ENCODE results near the gene CARD10.
"Not testable (repeated sequence)": the region's sequence is repeated elsewhere in the genome, so short reads cannot be mapped to it uniquely, and the experiment has no call there.

The CARD10 gene

GRCh38 chr22:37527081-37527752 is 8.0 kb upstream of the CARD10 start:
- in situ Hi-C loops (cut with MboI; ENCODE audit: low sequenced_read_pairs) = not testable (repeated sequence)

- in situ Hi-C loops (cut with MboI; ENCODE audit: low sequenced_read_pairs) = no loop called here
These were observed 7.2 kb upstream of the CARD10 start for GRCh38 chr22:37526376-37526775.

- in situ Hi-C loops (cut with MboI; ENCODE audit: low sequenced_read_pairs) = no loop called here
These were observed 6.6 kb upstream of the CARD10 start for GRCh38 chr22:37525746-37526350.

DNA sequence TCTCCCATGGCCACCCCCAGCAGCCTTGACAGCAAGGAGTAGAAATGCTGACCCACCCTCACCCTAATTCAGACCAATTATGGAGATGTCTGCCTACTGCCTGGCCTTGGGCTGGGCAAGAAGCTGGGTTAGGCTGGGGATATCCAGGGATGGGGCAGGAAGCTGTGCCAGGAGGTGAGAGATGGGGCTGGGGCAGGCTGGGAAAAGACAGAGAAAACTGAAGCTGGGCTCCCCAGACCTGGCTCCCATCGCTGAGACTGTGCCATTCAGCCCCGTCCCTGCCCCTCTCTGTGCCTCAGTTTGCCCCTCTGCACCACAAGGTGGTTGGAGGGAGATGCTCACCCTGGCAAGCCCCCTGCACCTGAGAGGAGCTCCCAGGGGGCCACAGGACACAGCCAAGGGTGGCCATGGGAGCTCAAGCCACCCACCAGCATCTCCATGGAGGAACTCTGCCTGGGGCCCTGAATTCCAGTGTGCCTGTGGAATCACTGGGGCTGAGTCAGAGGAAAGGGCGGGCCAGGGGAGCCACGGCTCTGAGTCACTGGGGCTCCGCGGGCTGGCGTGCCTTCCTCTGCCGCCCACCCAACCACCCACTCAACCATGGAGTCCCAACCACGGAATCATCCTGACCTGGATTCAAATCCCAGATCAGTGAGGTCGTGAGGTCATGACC is 6.0 kb upstream of the CARD10 start:
- in situ Hi-C loops (cut with MboI; ENCODE audit: low sequenced_read_pairs) = no loop called here

DNA sequence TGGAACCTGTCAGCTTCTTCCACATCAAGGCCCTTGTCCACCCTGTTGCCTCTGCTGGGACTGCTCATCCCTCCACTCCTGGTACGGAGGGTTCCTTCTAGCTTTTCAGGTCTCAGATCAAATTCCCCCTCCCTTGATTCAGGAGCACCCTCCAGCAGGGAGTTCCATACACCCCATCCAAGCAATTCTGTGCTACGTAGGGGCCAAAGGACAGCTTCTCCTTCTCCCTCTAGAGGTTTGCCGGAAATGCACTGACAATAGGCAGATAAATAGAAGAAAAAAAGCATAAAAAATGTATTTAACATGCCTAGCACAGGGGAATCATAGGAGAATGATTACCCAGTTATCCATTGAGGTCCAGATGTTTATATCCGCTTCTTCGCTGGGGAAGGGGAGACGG is 3.3 kb upstream of the CARD10 start:
- in situ Hi-C loops (cut with MboI; ENCODE audit: low sequenced_read_pairs) = no loop called here

GRCh38 chr22:37521236-37521739 is 2.1 kb upstream of the CARD10 start:
- in situ Hi-C loops (cut with MboI; ENCODE audit: low sequenced_read_pairs) = no loop called here

DNA sequence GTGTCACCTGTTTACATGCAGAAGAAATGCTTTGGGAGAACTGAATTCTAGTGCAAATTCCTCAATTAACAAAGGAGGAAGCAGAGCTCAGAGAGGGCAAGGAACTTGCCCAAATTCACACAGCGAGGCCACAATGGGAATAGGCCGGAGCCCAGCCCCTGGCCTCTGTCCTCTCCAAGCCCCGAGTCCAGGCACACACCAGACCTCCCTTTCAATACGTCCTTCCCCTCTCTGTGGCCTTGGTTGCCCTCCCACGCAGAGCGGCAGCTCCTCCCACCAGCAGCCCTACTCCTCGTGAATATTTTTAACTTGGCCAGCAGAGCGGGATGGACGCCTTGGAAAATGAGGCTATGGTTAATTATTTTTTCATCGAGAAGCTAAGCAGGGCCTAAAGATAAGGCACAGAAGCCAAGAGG is 1.6 kb upstream of the CARD10 start:
- in situ Hi-C loops (cut with MboI; ENCODE audit: low sequenced_read_pairs) = no loop called here

DNA sequence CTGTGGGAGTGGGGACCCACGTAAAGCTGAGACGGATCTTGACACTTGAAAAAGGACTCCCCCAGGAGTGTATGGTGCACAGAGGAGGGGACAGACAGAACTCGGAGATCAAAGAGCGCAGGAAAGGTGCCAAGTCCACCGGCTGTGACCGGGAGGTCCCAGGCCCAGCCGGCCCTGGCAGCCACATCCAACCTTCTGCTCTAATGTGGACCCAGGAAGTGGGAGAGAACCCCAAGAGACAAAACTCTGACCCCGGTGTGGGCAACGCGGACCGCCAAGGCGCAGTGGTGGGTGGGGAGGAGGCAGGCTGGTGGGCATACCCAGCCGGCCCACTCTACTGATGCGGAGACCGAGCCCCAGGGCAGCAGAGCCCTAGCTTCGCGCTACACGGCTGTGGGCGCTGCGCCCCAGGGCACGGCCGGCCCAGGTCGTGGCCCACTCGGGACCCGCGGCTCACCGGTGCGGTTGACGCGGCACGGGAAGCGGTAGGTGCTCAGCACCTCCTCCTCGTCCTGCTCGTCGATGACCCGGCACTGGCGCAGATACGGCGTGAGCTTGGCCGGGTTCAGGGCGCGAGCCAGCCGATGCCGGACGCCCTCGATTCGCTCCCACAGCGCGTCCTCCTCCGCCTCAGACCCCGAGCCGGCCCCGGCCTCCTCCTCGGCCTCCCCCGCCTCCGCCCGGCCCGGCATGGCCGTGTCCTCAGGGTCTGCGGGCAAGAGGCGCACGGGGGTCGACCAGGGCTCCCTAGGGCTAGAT is 527 bp downstream of the CARD10 start:
- in situ Hi-C loops (cut with MboI; ENCODE audit: low sequenced_read_pairs) = no loop called here

DNA sequence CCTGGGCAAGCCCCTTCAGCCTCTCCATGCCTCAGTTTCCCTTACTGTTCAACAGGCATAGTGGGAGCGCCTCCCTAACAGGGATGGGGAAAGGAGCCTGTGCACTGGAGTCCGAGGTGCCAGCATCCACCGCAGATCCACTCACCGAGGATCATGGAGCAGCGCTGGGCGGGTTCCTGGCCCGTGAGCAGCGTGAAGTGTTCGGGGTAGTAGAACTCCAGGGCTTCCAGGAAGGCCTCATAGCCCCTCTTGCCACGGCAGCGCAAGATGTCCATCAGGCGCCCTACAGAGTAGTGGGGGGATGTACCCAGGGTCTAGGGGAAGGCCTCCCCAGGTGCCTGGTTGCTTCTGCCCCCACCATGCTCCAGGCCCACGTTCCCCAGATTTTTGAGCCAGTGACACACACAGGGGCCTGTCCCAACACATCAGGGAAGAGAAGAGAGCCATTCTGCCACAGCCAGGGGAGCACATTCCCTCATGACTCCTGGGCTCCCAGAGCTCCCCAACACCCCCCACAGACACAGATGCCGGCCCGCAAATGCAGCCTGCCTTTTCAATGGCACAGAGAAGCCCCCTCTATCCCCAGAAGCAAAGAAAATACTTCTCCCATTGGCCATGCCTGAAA is 1.3 kb downstream of the CARD10 start:
- in situ Hi-C loops (cut with MboI; ENCODE audit: low sequenced_read_pairs) = no loop called here

- in situ Hi-C loops (cut with MboI; ENCODE audit: low sequenced_read_pairs) = no loop called here
These were observed 2.8 kb downstream of the CARD10 start for GRCh38 chr22:37516456-37516855.

GRCh38 chr22:37515901-37516300 is 3.3 kb downstream of the CARD10 start:
- in situ Hi-C loops (cut with MboI; ENCODE audit: low sequenced_read_pairs) = no loop called here

- in situ Hi-C loops (cut with MboI; ENCODE audit: low sequenced_read_pairs) = no loop called here
These were observed 4.6 kb downstream of the CARD10 start for GRCh38 chr22:37514526-37515051.

DNA sequence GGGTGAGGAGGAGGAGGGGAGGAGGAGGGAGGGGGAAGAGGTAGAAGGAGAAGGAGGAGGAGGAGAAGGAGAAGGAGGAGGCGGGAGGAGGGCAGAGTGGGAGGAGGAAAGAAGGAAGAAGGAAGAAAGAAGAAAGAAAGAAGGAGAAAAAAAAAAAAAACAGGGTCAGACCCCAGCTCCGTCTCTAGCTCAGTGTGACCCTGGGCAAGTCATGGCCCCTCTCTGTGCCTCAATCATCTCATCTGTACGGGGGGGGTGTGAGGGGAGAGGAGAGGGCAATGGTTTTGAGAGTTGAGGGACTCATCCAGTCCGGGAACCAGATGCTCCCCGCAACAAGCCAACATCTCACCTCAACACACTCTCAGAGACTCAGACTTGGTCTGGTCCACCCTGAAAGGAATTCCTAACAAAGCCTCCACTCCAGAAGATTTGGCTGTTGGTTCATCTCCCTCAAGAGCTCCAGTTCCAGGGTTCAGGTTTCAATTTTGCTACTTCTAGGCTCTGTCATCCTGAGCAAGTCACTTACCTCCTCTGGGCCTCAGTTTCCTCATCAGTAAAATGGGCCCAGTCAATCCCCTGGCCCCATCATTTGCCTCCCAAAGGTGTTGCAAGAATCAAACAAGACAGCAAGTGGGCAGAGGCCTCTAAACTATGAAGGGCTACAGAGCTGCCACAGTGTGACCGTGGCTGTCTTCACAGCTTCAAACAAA is 7.7 kb downstream of the CARD10 start:
- in situ Hi-C loops (cut with MboI; ENCODE audit: low sequenced_read_pairs) = no loop called here

GRCh38 chr22:37510091-37510490 is 9.1 kb downstream of the CARD10 start:
- in situ Hi-C loops (cut with MboI; ENCODE audit: low sequenced_read_pairs) = no loop called here

- in situ Hi-C loops (cut with MboI; ENCODE audit: low sequenced_read_pairs) = no loop called here
These were observed 10.0 kb downstream of the CARD10 start for GRCh38 chr22:37509059-37509860.

GRCh38 chr22:37508431-37508992 is 10.7 kb downstream of the CARD10 start:
- in situ Hi-C loops (cut with MboI; ENCODE audit: low sequenced_read_pairs) = no loop called here

GRCh38 chr22:37507731-37508130 is 11.5 kb downstream of the CARD10 start:
- in situ Hi-C loops (cut with MboI; ENCODE audit: low sequenced_read_pairs) = no loop called here

GRCh38 chr22:37505989-37506388 is 13.2 kb downstream of the CARD10 start:
- in situ Hi-C loops (cut with MboI; ENCODE audit: low sequenced_read_pairs) = no loop called here

DNA sequence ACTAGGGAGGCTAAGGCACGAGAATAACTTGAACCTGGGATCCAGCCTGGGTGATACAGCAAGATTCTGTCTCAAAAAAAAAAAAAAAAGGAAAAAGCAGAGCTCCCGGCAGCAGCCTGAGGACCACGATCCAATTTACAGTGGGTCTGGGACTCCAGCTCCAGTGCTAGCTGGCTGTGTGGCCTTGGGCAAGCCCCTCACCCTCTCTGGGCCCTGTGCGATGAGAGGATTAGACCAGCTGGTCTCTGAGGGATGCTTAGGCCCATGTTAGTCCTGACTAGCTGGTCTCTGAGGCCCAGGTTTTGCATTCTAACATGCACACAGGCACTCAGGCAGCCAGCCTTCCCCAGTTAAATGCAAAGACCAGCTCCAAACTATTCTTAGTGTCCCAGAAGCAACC is 13.7 kb downstream of the CARD10 start:
- in situ Hi-C loops (cut with MboI; ENCODE audit: low sequenced_read_pairs) = no loop called here
